Measurements from ENCODE around the gene SIPA1L3.

The SIPA1L3 gene

DNA sequence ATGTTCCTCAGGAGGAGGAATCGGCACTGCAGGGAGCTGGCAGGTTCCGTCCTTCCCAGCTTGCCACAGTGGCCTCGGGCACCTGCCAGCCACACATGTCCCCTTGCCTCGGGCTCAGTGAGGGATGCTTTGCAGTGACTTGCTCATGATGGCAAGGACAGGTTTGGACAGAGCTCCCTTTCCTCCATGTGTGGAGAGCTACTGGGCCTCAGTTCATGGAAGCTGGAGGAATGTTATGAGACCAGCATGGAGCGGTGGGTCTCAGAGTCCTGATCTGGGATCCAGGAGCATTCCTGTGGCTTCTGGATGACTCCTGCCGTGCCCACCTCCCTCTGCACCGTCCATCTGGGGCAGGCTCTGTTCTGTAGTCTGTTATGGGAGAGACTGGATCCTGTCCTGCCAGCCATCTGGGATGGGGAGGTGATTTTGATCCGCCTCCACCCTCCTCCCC is 59.2 kb downstream of the SIPA1L3 start:
- Histone ChIP-seq H3K9me3 (ENCODE audit: control insufficient read depth in 1 of 2, low read length in 2 of 2) (peaks cover 5 to 10% of the 10 kb centered on the region in 2 donors), H3K27me3 (ENCODE audit: low read depth, low read length) (no peaks in the 10 kb centered on the region), H3K4me3 (ENCODE audit: low read depth in 1 of 2, low read length in 2 of 2) (no peak overlapping the region), H3K27ac (ENCODE audit: low read length) (no peak overlapping the region), H3K4me1 (ENCODE audit: control insufficient read depth in 1 of 2, insufficient read depth in 2 of 2, low read length in 2 of 2) (no peaks in the 10 kb centered on the region), H3K36me3 (ENCODE audit: control insufficient read depth in 1 of 2, insufficient read depth in 2 of 2, low read length in 2 of 2) (peaks cover 4 to 5% of the 10 kb centered on the region in 2 donors)

DNA sequence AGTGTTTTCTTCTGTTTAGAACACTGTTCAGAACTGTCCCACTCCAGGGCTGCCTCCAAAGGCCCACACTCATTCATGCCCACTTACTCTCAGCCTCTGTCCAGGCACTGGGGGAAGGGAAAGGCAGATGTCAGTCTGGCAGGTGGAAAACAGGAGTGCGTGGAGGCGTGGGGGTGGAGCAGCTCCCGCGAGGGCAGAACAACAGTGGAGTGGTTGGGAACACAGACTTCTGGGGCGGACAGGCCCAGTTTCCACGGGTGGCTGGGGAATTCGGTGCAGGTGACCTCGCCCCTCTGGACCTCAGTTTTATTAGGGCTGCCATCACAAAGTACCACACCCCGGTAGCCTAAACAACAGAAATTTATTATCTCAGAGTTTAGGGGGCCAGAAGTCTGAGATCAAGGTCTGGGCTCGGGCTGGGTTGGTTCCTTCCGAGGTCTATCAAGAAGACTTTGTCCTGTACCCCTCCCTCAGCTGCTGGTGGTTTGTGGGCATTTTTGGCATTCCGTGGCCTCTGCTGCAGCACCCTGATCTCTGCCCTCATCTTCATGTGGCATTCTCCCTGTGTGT is 59.7 kb downstream of the SIPA1L3 start:
- Histone ChIP-seq H3K27me3 (ENCODE audit: low read depth, low read length) (no peaks in the 10 kb centered on the region), H3K27ac (ENCODE audit: low read length) (no peak overlapping the region), H3K4me3 (ENCODE audit: low read depth in 1 of 2, low read length in 2 of 2) (no peak overlapping the region), H3K36me3 (ENCODE audit: control insufficient read depth in 1 of 2, insufficient read depth in 2 of 2, low read length in 2 of 2) (peaks cover 4 to 5% of the 10 kb centered on the region in 2 donors), H3K4me1 (ENCODE audit: control insufficient read depth in 1 of 2, insufficient read depth in 2 of 2, low read length in 2 of 2) (no peaks in the 10 kb centered on the region), H3K9me3 (ENCODE audit: control insufficient read depth in 1 of 2, low read length in 2 of 2) (peaks cover 5 to 11% of the 10 kb centered on the region in 2 donors)

DNA sequence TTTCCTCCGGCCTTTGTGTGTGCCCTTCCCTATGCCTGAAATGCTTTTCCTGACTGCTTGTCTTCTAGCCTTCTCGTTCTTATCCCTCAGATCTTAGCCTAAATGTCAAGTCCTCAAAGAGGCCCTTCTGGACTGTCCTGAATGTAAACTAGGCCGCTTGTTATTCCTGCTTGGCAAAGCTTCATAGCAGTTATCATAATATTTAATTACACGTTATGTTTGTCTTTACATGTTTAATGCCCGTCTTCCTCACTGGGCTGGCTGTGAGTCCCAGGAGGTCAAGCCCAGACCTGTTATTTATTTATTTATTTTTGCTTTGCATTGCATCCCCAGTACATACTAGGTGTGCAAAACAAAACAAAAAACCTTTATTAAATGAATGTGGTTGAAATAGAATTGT is 62.7 kb downstream of the SIPA1L3 start:
- no peaks in the 10 kb centered on the region for H3K27me3 ChIP-seq (ENCODE audit: low read depth, low read length)
- H3K4me1 ChIP-seq (ENCODE audit: control insufficient read depth in 1 of 2, insufficient read depth in 2 of 2, low read length in 2 of 2): no peaks in the 10 kb centered on the region
- H3K27ac ChIP-seq (ENCODE audit: low read length): no peak overlapping the region
- no peak overlapping the region for H3K4me3 ChIP-seq (ENCODE audit: low read depth in 1 of 2, low read length in 2 of 2)
- peaks cover 4 to 5% of the 10 kb centered on the region in 2 donors for H3K36me3 ChIP-seq (ENCODE audit: control insufficient read depth in 1 of 2, insufficient read depth in 2 of 2, low read length in 2 of 2)
- H3K9me3 ChIP-seq (ENCODE audit: control insufficient read depth in 1 of 2, low read length in 2 of 2): peaks cover 5 to 11% of the 10 kb centered on the region in 2 donors

DNA sequence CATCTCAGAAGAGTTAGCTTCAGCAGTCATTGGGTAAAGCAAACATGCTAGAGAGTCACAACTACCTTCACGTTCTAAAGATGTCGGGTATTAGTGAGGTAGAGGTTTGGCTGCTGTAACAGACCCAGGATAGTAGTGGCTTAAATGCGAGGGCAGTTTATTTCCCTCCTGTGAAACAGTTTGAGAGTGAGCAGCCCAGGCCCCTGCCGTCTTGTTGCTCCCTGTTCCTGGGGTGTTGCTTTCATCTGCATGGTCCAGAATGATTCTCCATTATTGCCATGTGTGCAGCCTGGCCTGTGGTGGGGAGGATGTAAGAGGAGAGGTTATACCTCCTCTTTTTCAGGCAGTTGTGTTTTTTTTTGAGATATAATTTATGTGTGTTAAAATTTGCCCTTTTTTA is 63.7 kb downstream of the SIPA1L3 start:
- Histone ChIP-seq H3K4me3 (ENCODE audit: low read depth in 1 of 2, low read length in 2 of 2) (no peak overlapping the region), H3K27ac (ENCODE audit: low read length) (no peak overlapping the region), H3K9me3 (ENCODE audit: control insufficient read depth in 1 of 2, low read length in 2 of 2) (peaks cover 5 to 11% of the 10 kb centered on the region in 2 donors), H3K4me1 (ENCODE audit: control insufficient read depth in 1 of 2, insufficient read depth in 2 of 2, low read length in 2 of 2) (no peaks in the 10 kb centered on the region), H3K36me3 (ENCODE audit: control insufficient read depth in 1 of 2, insufficient read depth in 2 of 2, low read length in 2 of 2) (peaks cover 4 to 5% of the 10 kb centered on the region in 2 donors), H3K27me3 (ENCODE audit: low read depth, low read length) (no peaks in the 10 kb centered on the region)

DNA sequence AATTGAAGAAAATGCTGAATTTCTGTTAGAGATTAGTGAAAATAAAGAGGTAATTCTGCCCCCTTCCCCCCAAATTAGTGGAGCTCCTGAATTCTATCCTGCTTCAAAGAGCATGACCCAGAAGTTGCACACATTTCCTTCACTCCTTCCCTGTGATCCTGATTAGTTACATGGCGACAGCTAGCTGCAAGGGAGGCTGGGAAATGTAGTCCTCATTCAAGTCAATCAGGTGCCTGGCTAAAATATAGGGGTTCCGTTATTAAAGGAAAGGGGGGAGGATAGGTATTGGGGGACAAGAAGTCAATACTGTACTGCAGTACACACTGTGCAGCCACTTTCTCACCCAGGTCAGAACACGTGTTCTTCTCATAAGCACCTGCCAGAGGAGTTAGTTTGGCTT is 65.8 kb downstream of the SIPA1L3 start:
- Histone ChIP-seq H3K4me3 (ENCODE audit: low read depth in 1 of 2, low read length in 2 of 2) (no peak overlapping the region), H3K27ac (ENCODE audit: low read length) (no peak overlapping the region), H3K36me3 (ENCODE audit: control insufficient read depth in 1 of 2, insufficient read depth in 2 of 2, low read length in 2 of 2) (peaks cover 4 to 5% of the 10 kb centered on the region in 2 donors), H3K27me3 (ENCODE audit: low read depth, low read length) (no peaks in the 10 kb centered on the region), H3K9me3 (ENCODE audit: control insufficient read depth in 1 of 2, low read length in 2 of 2) (peaks cover 5 to 11% of the 10 kb centered on the region in 2 donors), H3K4me1 (ENCODE audit: control insufficient read depth in 1 of 2, insufficient read depth in 2 of 2, low read length in 2 of 2) (no peaks in the 10 kb centered on the region)

DNA sequence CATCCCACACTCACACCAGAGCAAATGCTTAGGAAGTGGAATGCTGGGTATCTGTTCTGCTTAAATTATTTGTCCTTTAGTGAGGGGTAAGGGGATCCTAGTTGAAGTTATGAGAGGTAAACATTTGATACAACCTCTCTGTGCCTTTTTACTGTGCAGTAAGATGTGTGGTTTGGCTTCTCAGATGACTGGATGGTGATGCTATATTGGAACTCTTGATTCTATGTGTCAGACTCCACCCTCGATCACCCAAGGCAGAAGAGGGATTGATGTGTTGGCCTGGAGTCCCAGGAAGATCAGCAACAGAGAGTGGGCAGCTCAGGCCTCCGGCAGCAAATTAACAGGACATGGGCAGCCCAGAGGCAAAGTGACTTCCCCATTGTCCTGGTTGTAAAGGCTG is 66.7 kb downstream of the SIPA1L3 start:
- H3K36me3 ChIP-seq (ENCODE audit: control insufficient read depth in 1 of 2, insufficient read depth in 2 of 2, low read length in 2 of 2): peaks cover 4 to 5% of the 10 kb centered on the region in 2 donors
- H3K27ac ChIP-seq (ENCODE audit: low read length): no peak overlapping the region

DNA sequence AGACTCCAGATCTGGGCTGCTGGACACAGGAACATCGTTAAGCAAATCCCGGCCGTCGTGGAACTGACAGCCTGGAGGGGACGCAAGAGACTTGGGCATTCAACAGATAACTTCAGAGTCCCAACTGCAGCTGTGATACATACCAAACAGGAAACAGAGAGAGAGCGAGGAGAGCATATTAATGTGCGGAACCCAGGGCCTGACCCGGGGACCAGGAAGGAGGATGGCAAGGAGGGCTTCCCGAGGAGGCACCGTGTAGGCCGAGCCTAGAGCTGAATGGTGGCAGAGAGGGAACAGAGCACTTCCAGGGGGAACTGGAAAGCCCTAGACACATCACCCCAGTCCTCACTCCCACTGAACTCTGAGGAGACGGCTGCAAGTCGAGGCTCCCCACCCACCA is 68.1 kb downstream of the SIPA1L3 start:
- H3K27ac ChIP-seq (ENCODE audit: low read length): no peak overlapping the region
- no peaks in the 10 kb centered on the region for H3K27me3 ChIP-seq (ENCODE audit: low read depth, low read length)
- H3K9me3 ChIP-seq (ENCODE audit: control insufficient read depth in 1 of 2, low read length in 2 of 2): peaks cover 5 to 11% of the 10 kb centered on the region in 2 donors
- no peak overlapping the region for H3K4me3 ChIP-seq (ENCODE audit: low read depth in 1 of 2, low read length in 2 of 2)
- no peaks in the 10 kb centered on the region for H3K4me1 ChIP-seq (ENCODE audit: control insufficient read depth in 1 of 2, insufficient read depth in 2 of 2, low read length in 2 of 2)
- H3K36me3 ChIP-seq (ENCODE audit: control insufficient read depth in 1 of 2, insufficient read depth in 2 of 2, low read length in 2 of 2): peaks cover 4 to 5% of the 10 kb centered on the region in 2 donors

More for the DNA sequence above, 66.7 kb downstream of the SIPA1L3 start:
- Histone ChIP-seq H3K9me3 (ENCODE audit: control insufficient read depth in 1 of 2, low read length in 2 of 2) (peaks cover 5 to 11% of the 10 kb centered on the region in 2 donors), H3K4me3 (ENCODE audit: low read depth in 1 of 2, low read length in 2 of 2) (no peak overlapping the region), H3K27me3 (ENCODE audit: low read depth, low read length) (no peaks in the 10 kb centered on the region), H3K4me1 (ENCODE audit: control insufficient read depth in 1 of 2, insufficient read depth in 2 of 2, low read length in 2 of 2) (no peaks in the 10 kb centered on the region)

DNA sequence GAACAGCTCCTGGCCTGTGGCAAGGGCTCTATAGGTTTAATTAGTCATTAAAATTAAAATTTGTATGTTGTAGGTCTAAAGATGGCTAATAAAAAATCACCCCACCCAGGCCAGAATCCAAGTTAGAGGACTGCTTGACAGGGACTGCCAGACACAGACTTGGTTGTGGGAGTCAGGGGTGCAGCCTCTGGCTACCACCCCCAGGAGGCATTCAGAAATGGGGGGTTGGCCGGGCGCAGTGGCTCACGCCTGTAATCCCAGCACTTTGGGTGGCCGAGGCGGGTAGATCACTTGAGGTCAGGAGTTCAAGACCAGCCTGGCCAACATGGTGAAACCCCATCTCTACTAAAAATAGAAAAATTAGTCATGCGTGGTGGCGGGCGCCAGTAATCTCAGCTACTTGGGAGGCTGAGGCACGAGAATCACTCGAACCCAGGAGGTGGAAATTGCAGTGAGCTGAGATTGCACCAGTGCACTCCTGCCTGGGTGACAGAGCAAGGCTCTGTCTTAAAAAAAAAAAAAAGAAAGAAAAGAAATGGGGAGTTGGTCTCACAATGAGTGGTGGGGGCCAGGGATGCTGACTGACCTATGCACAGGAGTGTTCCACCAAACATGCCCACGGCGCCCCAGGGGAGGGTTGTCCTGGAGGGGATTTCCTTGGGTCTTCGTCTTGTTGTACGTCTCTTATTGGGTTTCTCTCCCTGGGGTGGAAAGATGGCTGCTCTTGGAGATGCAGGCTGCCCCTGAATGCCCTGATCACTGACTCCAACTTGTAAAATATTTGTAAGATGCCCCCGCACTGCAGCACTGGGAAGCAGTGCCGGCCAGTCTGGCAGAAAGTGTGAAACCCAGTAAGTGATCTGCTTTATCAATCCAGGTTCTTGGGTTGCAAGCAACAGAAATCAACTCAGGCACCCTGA is 68.8 kb downstream of the SIPA1L3 start:
- no peak overlapping the region for H3K4me3 ChIP-seq (ENCODE audit: low read depth in 1 of 2, low read length in 2 of 2)
- no peak overlapping the region for H3K27ac ChIP-seq (ENCODE audit: low read length)
- H3K27me3 ChIP-seq (ENCODE audit: low read depth, low read length): no peaks in the 10 kb centered on the region
- no peaks in the 10 kb centered on the region for H3K36me3 ChIP-seq (ENCODE audit: control insufficient read depth in 1 of 2, insufficient read depth in 2 of 2, low read length in 2 of 2)
- no peaks in the 10 kb centered on the region for H3K4me1 ChIP-seq (ENCODE audit: control insufficient read depth in 1 of 2, insufficient read depth in 2 of 2, low read length in 2 of 2)
- H3K9me3 ChIP-seq (ENCODE audit: control insufficient read depth in 1 of 2, low read length in 2 of 2): peaks cover 0 to 5% of the 10 kb centered on the region in 2 donors

DNA sequence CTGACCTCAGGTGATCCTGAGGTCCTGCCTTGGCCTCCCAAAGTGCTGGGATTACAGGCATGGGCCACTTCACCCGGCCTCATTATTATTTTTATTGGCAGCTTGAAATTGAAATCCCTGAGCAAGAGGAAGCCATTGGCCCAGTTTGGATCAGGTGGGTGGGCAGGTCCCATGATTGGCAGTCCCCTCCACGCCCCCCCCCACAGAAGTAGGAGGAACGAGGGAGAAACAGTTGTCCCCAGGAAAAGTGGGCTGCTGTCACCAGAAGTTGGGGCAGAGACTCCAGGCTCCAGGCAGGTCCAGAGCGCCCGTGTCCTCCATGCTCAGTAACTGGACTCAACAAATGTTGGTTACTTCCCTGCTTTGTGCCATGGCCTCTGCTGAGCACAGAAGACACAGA is 70.4 kb downstream of the SIPA1L3 start:
- no peak overlapping the region for H3K4me3 ChIP-seq (ENCODE audit: low read depth in 1 of 2, low read length in 2 of 2)
- H3K36me3 ChIP-seq (ENCODE audit: control insufficient read depth in 1 of 2, insufficient read depth in 2 of 2, low read length in 2 of 2): no peaks in the 10 kb centered on the region
- H3K4me1 ChIP-seq (ENCODE audit: control insufficient read depth in 1 of 2, insufficient read depth in 2 of 2, low read length in 2 of 2): no peaks in the 10 kb centered on the region
- no peaks in the 10 kb centered on the region for H3K27me3 ChIP-seq (ENCODE audit: low read depth, low read length)
- H3K9me3 ChIP-seq (ENCODE audit: control insufficient read depth in 1 of 2, low read length in 2 of 2): no peaks in the 10 kb centered on the region
- H3K27ac ChIP-seq (ENCODE audit: low read length): no peak overlapping the region

DNA sequence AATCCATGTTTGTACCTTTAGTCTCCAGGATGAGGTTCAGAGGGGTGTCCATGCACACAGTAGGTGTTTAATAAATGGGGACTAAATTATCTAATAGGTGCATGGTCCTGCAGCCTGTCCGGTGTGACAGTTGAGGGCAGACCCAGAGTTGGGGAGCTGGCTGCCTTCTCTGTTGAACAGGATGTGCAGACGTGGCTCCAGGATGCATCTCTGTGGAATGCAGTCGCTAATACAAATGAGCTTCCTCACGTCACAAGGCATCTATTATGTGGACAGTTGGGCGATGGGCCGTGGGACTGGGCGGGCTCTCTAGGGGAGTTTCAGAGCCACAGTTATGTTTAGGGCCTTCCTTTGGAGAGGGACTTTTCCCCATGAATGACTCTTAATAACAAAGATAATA is 71.0 kb downstream of the SIPA1L3 start:
- Histone ChIP-seq H3K36me3 (ENCODE audit: control insufficient read depth in 1 of 2, insufficient read depth in 2 of 2, low read length in 2 of 2) (no peaks in the 10 kb centered on the region), H3K27me3 (ENCODE audit: low read depth, low read length) (no peaks in the 10 kb centered on the region), H3K9me3 (ENCODE audit: control insufficient read depth in 1 of 2, low read length in 2 of 2) (no peaks in the 10 kb centered on the region), H3K4me1 (ENCODE audit: control insufficient read depth in 1 of 2, insufficient read depth in 2 of 2, low read length in 2 of 2) (no peaks in the 10 kb centered on the region), H3K27ac (ENCODE audit: low read length) (no peak overlapping the region), H3K4me3 (ENCODE audit: low read depth in 1 of 2, low read length in 2 of 2) (no peak overlapping the region)

DNA sequence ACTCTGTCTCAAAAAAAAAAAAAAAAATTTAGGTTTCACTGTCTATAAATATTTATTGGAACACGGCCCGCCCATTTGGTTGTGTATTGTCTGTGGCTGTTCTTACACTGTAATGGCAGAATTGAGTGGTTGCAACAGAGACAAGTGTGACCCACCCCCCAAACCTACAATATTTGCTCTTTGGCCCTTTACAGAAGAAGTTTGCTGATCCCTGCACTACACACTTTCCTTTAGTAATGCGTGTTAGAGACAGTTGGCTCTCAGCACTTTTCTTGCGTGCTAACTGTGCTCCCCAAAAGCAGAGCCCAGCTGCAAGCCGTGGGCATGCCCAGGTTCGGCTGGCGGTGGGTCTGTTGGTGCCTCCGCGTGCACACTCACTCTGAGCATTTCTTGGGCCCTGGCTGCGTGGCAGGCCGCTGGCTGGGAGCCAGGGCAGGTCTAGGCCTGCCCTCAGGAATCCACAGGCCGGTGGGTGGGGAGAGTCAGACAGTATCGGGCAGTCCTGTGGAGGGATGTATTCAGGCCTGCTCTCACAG is 72.6 kb downstream of the SIPA1L3 start:
- Histone ChIP-seq H3K36me3 (ENCODE audit: control insufficient read depth in 1 of 2, insufficient read depth in 2 of 2, low read length in 2 of 2) (no peaks in the 10 kb centered on the region), H3K27ac (ENCODE audit: low read length) (no peak overlapping the region), H3K9me3 (ENCODE audit: control insufficient read depth in 1 of 2, low read length in 2 of 2) (no peaks in the 10 kb centered on the region), H3K4me3 (ENCODE audit: low read depth in 1 of 2, low read length in 2 of 2) (no peak overlapping the region), H3K4me1 (ENCODE audit: control insufficient read depth in 1 of 2, insufficient read depth in 2 of 2, low read length in 2 of 2) (no peaks in the 10 kb centered on the region), H3K27me3 (ENCODE audit: low read depth, low read length) (no peaks in the 10 kb centered on the region)

Measured in muscle layer of duodenum (tissue), 2 donors.